Brain microvascular endothelial cell (primary cell): Measurements from ENCODE around the gene CEP192.

Source experiments
- DNase-seq: peaks from one replicate; pipeline ENCODE4 v3.0.0-alpha.2; 2020
- H3K27ac ChIP-seq: fragments of 250-450 bp; sonication (Bioruptor Pico); 2 replicates; pipeline ENCODE4 v1.5.1; 2020; ENCODE audit warnings: mild to moderate bottlenecking, moderate library complexity
- H3K27me3 ChIP-seq: fragments of 250-450 bp; sonication (Bioruptor Pico); replicated peaks from 2 replicates; pipeline ENCODE4 v1.5.1; 2020; ENCODE audit warnings: mild to moderate bottlenecking
- H3K36me3 ChIP-seq: fragments of 250-450 bp; sonication (Bioruptor Pico); replicated peaks from 2 replicates; pipeline ENCODE4 v1.5.1; 2020; ENCODE audit warnings: mild to moderate bottlenecking
- H3K4me3 ChIP-seq: 2 replicates; pipeline ENCODE4 v1.5.1; 2011; ENCODE audit warnings: low read depth, mild to moderate bottlenecking, control low read depth, low read length, moderate library complexity
- in situ Hi-C: cut with HindIII; loops from 2 replicates; pipeline ENCODE4 v1.10.0; 2017; ENCODE audit warnings: low sequenced_read_pairs, low pct_ligation_motif_present
- TF ChIP-seq, protein P1 (sequence below): IDR thresholded peaks from 2 replicates; pipeline ENCODE4 v1.5.1; 2011; ENCODE audit warnings: low read depth, mild to moderate bottlenecking, moderate library complexity, low read length, control low read depth, inconsistent platforms; ENCODE audit errors: missing control alignments

Gene CEP192

DNA sequence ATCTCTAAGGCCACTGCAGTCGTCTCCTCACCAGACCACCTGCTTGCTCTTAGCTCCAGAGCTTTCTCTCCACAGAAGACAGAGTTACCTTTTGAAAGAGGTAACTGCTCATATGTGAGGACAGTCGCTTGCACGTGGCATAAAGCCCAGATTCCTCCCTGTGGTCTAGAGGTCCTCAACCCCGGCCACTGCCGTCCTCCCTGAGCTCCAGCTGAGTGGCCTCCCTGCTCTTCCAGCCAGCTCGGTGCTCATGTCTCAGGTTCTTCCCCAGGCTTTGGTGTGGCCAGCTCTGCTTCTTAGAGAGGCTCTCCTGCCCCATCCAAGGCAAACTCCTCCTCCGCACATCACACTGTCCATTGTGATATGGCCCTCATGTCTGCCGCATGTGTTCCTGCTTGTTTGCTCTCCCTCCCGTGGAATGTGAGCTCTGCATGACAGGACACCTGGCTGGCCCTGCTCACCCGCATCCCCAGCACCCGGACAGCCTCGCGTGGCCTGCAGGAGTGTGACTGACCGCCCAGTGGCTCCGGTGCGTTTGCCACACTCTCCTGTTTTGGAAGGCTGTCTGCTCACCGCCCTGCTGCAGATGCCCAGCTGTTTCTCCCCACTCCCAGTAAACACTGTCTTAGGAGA is 135.9 kb downstream of the CEP192 start:
- TF ChIP-seq, protein P1, sequence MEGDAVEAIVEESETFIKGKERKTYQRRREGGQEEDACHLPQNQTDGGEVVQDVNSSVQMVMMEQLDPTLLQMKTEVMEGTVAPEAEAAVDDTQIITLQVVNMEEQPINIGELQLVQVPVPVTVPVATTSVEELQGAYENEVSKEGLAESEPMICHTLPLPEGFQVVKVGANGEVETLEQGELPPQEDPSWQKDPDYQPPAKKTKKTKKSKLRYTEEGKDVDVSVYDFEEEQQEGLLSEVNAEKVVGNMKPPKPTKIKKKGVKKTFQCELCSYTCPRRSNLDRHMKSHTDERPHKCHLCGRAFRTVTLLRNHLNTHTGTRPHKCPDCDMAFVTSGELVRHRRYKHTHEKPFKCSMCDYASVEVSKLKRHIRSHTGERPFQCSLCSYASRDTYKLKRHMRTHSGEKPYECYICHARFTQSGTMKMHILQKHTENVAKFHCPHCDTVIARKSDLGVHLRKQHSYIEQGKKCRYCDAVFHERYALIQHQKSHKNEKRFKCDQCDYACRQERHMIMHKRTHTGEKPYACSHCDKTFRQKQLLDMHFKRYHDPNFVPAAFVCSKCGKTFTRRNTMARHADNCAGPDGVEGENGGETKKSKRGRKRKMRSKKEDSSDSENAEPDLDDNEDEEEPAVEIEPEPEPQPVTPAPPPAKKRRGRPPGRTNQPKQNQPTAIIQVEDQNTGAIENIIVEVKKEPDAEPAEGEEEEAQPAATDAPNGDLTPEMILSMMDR = no peak
- H3K4me3 ChIP-seq = no peak overlapping the region
- no peak for DNase-seq
- in situ Hi-C loops = no loop called here
- H3K27me3 ChIP-seq = no peaks in the 10 kb centered on the region
- H3K36me3 ChIP-seq = no peaks in the 10 kb centered on the region
- no peak overlapping the region for H3K27ac ChIP-seq

DNA sequence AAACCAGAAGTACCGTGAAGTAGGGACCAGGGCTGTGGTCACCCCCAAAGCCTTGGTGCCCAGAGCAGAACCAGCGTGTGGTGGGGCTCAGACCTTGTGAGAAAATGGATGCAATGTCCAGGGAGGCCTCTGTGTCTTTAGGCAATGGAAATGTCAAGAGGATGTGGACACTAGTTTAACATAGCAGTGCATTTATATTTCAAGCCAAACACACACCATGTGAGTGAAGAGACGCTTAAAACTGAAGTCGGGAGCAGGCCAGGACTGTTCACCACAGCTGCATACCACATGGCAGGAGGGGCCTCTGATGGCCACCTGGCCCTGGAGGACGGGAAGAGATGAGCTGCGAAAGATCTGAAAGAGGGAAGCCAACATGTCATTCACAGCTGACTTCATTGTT is 140.1 kb downstream of the CEP192 start:
- Histone ChIP-seq H3K36me3 (no peaks in the 10 kb centered on the region), H3K27me3 (no peaks in the 10 kb centered on the region), H3K4me3 (no peak overlapping the region), H3K27ac (no peak overlapping the region)
- TF ChIP-seq, protein P1 = no peak
- in situ Hi-C loops = no loop called here
- DNase-seq = no peak

DNA sequence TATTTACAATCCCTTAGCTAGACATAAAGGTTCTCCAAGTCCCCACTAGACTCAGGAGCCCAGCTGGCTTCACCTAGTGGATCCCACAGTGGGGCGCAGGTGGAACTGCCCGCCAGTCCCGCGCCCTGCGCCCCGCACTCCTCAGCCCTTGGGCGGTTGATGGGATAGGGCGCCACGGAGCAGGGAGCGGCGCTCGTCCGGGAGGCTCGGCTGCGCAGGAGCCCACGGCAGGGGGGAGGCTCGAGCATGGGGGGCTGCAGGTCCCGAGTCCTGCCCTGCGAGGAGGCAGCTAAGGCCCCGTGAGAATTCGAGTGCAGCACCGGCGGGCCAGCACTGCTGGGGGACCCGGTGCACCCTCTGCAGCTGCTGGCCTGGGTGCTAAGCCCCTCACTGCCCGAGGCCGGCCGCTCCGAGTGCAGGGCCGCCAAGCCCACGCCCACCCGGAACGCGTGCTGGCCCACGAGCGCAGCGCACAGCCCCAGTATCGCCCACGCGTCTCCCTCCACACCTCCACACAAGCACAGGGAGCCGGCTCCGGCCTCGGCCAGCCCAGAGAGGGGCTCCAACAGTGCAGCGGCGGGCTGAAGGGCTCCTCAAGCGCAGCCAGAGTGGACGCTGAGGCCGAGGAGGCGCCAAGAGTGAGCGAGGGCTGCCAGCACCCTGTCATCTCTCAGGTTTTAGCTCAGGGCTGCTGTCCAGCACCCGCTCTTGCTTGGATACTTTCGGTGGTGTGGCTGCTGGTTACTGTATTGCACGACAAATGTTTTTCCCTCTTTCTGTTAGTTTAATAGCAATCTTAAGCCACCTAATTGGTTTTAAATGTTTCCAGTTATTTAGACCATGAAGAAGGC is 143.6 kb downstream of the CEP192 start:
- Histone ChIP-seq H3K27ac (no peak overlapping the region), H3K27me3 (no peaks in the 10 kb centered on the region), H3K36me3 (no peaks in the 10 kb centered on the region), H3K4me3 (no peak overlapping the region)
- DNase-seq = no peak
- TF ChIP-seq, protein P1 = no peak
- in situ Hi-C loops = no loop called here

DNA sequence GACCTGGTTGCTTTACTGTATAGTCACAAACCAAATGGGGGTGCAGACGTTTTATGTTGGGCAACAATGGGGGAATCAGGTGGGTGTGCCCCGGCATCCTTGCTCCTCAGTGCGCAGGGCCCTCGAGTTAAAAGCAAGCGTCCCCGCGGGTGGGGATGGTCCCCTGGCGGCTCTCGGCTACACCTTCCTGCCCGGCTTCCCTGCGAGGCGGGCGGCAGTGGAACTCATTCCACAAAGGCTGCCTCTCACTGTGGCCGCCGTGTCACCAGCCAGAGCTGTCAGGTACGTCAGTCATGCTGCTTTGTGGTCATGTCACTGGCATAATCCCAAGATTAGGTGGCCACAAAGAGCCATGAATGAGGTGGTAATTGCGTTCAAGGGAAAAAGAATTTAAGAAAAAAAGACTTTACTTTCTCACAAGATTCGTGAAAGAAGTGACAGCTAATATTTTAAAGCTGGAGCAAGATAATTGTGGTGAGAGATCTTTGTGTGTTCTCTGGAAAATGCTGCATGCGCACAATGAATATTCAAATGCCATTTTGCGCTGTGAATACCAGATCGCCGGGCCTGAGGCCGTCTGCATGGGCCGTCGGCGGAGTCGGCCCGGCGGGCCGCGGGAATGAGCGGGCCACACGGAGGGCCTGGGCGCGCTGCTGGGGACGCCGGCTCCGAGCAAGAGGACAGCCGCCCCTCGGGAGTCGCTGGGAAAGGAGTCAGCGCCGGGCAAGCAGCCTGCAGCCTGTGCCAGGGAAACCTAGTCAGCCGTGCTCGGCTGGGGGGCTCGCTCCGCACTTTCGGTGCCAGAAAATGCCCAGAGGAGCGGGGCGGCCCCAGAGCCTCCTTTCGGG is 145.1 kb downstream of the CEP192 start:
- no peak for DNase-seq
- peak overlapping the region; percentile 52 for H3K4me3 ChIP-seq
- H3K27me3 ChIP-seq = no peaks in the 10 kb centered on the region
- H3K36me3 ChIP-seq = no peaks in the 10 kb centered on the region
- TF ChIP-seq, protein P1 = no peak
- in situ Hi-C loops = no loop called here
- no peak overlapping the region for H3K27ac ChIP-seq

DNA sequence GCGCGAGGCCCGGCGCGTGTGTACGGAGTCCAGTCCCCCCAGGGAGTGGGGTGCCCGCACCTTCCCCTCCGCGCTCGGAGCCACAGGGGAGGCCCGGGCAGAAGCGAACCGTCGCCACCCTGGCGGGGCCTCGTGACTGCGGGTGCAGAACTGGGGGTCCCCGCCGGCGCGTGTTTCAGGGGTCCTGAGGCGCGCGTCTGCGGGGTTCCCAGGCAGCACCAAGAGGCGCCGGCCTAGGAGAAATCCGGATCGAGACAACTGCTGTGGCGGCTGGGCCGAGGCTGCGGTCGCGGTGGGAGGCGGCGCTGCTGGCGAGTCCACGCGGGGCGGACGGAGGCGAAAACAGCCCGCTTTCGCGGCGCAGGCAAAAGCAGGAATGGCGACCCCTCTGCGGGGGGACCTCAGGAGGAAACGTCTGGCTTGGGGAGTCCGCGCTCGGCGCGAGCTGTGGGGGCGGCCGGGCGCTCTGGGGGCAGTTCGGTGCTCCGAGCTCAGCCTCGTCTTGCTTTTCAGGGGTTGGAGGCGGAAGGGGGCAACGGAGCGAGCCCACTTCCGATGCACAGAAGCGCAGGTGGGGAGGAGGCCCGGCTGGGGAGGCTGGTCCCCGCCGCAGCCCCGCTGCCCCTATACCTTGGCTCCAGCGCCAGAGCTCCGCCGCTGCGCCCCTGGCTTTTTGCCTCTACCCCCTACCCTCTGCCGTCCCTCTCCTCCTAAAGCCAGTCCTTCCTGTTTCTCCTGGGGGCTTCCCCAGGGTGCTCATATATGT is 145.9 kb downstream of the CEP192 start:
- TF ChIP-seq, protein P1 = no peak
- Histone ChIP-seq H3K27me3 (no peaks in the 10 kb centered on the region), H3K27ac (no peak overlapping the region), H3K4me3 (peak overlapping the region; percentile 52), H3K36me3 (no peaks in the 10 kb centered on the region)
- in situ Hi-C loops = no loop called here
- DNase-seq = no peak
